PC-9 (cell line): ENCODE results near the gene OXT. TPM values are rescaled to one million over a fixed set of nuclear protein-coding genes. Genes with fewer than 3 reads are reported as not detected.

Experiments
- BruUV-seq: library from RNA; stranded (reverse); fragments of 400-500 nt; replicated peaks from 2 replicates; lab custom pipeline; 2021; lab: Mats Ljungman, UMichigan
- CTCF ChIA-PET: fragments of 300-600 bp; sonication (Branson Sonifier 250); formaldehyde crosslinking; loops from one replicate; lab custom pipeline; 2022; ENCODE audit warnings: antibody characterized with exemption; lab: Charles Lee
- POLR2A ChIA-PET: fragments of 300-600 bp; sonication (Branson Sonifier 250); formaldehyde crosslinking; loops from one replicate; lab custom pipeline; 2022; ENCODE audit warnings: antibody characterized with exemption; ENCODE audit not compliant: unreplicated experiment; lab: Charles Lee
- DNase-seq, 2 experiments: peaks; one replicate each; pipeline versions ENCODE4 v3.0.0 to v3.0.0-alpha.2; 2015 to 2022; ENCODE audit warnings: mixed read lengths in 1 of 2
- H2AFZ ChIP-seq: fragments of 200-600 bp; sonication (generic); 2 replicates; pipeline ENCODE4 v1.8.1; 2017; ENCODE audit warnings: antibody characterized with exemption
- H3F3A ChIP-seq: fragments of 200-600 bp; sonication (generic); 2 replicates; pipeline ENCODE4 v1.8.1; 2017; ENCODE audit warnings: antibody characterized with exemption, mild to moderate bottlenecking, low read depth; ENCODE audit not compliant: insufficient read depth
- H3K27ac ChIP-seq: fragments of 200-600 bp; sonication (generic); 2 replicates; pipeline ENCODE4 v1.6.1; 2016; ENCODE audit warnings: mixed run types
- H3K27me3 ChIP-seq: fragments of 200-600 bp; sonication (generic); 2 replicates; pipeline ENCODE4 v1.6.1; 2016; ENCODE audit warnings: low read depth, mixed run types; ENCODE audit not compliant: insufficient read depth
- H3K36me3 ChIP-seq: fragments of 200-600 bp; sonication (generic); 2 replicates; pipeline ENCODE4 v1.6.1; 2016; ENCODE audit warnings: low read depth, mixed run types
- H3K4me1 ChIP-seq: fragments of 200-600 bp; sonication (generic); replicated peaks from 2 replicates; pipeline ENCODE4 v1.6.1; 2016; ENCODE audit warnings: mixed run types; ENCODE audit not compliant: insufficient read depth
- H3K4me2 ChIP-seq: fragments of 200-600 bp; sonication (generic); 2 replicates; pipeline ENCODE4 v1.6.1; 2017; ENCODE audit warnings: mixed run types
- H3K4me3 ChIP-seq: fragments of 200-600 bp; sonication (generic); 2 replicates; pipeline ENCODE4 v1.6.1; 2016; ENCODE audit warnings: mixed run types
- H3K79me2 ChIP-seq: fragments of 200-600 bp; sonication (generic); 2 replicates; pipeline ENCODE4 v1.6.1; 2017; ENCODE audit warnings: low read depth, mixed run types
- H3K9me2 ChIP-seq: fragments of 200-600 bp; sonication (generic); 2 replicates; pipeline ENCODE4 v1.8.1; 2017; ENCODE audit warnings: mild to moderate bottlenecking; ENCODE audit not compliant: insufficient read depth
- H3K9me3 ChIP-seq: fragments of 200-600 bp; sonication (generic); 2 replicates; pipeline ENCODE4 v1.8.1; 2016; ENCODE audit warnings: low read depth; ENCODE audit not compliant: insufficient read depth
- H4K20me1 ChIP-seq: fragments of 200-600 bp; sonication (generic); 2 replicates; pipeline ENCODE4 v1.8.1; 2017; ENCODE audit not compliant: insufficient read depth
- EZH2 ChIP-seq: fragments of 200-600 bp; sonication (generic); IDR thresholded peaks from 2 replicates; pipeline ENCODE4 v1.8.0; 2017; ENCODE audit warnings: antibody characterized with exemption, low read depth
- intact Hi-C: fragments of 100-400 bp; cut with micrococcal nuclease; formaldehyde crosslinking; loops from one replicate; pipeline ENCODE4 v1.10.0; 2022; ENCODE audit not compliant: unreplicated experiment
- total RNA-seq: library from RNA; stranded (reverse); gene quantifications from 2 replicates; pipeline ENCODE4 v1.2.3, GENCODE V29; 2021
- TF ChIP-seq, protein P1 (sequence below): fragments of 200-600 bp; sonication (generic); conservative IDR thresholded peaks from 2 replicates; pipeline ENCODE4 v1.6.1; 2017; ENCODE audit warnings: mixed run types, antibody characterized with exemption, mild to moderate bottlenecking, moderate library complexity

Gene OXT
- total RNA-seq, 1 experiment from 2014 or later, result not detected

DNA sequence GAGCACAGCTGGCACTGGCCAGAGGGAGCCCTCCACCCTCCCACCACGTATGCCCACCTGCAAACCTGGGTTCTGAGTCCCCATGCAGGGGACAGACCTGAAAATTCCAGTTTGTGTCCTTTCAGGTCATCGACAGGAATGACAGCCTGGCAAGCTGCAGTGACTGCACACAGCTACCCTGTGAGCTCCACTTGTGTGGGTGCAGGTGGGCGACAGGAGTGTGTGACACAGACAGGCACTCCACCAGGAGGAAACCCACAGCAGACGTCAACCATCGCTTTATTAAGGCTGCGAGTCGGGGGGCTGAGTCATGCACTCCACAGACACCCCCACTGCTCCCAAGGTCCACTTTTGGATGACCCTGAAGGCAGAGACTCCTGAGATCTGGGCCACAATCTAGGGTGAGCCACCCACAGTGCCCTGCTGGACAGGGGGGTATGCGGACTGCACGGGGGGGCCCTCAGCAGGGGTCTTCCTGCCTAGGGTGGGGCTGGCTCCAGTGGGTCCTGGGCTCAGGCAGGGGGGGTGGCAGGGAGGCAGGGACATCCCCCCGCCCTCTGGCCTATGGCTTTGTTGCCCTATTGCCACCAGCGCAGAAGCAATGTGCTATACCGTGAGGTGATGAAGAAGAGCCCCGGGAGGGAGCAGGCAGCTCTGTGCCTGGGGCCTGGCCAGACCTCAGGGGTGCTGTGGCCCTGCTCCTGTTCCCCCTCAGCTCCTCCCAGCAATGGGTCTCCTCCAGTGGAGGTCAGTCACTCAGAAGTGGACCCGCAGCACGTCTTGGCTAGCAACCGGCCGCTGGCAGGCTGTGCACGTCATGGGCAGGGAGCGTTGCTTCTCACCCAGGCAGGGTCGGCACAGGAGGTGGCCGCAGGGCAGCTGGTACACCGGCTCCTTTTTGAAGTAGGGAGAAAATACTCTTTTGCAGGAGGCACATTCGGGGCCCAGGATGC is 38.2 kb downstream of the OXT start:
- ChIA-PET CTCF (interaction anchor here (0.7 to 1.1 kb wide), 2 partner anchors 56 to 68 kb away, joined by 8 to 13 read pairs; no protein-coding TSS in a partner anchor), POLR2A (no interaction called here)
- no peak overlapping the region for H2AFZ ChIP-seq

DNA sequence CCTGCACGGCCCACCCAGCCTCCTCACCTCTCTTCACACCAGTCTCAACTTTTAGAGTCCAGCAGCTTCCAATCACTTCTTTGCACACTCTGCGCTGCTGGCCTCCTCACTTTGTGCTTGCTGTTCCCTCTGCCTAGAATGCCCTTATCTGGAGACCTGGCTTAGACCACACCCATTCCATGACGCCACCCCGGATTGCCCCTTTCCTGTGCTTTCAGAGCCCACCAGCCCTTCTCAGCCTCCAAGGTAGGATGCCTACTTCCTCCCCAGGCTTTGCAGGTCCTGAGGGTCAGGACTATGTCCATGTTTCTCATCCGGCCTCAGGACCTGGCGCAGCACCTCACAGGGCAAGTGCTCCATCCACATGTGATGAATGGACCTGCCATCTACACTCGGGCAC is 40.1 kb downstream of the OXT start:
- H3K9me2 ChIP-seq, result no peaks in the 10 kb centered on the region
- no peak overlapping the region for H3K4me3 ChIP-seq
- no peak for DNase-seq
- H3K4me1 ChIP-seq, result no peaks in the 10 kb centered on the region
- ChIA-PET POLR2A (no interaction called here), CTCF (no interaction called here)
- no peaks in the 10 kb centered on the region for H3K79me2 ChIP-seq
- H3K27ac ChIP-seq, result no peak overlapping the region
- no TSS peak for BruUV-seq
- H3K9me3 ChIP-seq, result no peaks in the 10 kb centered on the region
- no peak overlapping the region for H3K4me2 ChIP-seq
- no peak overlapping the region for H2AFZ ChIP-seq
- H4K20me1 ChIP-seq, result peaks cover 7% of the 10 kb centered on the region; the same call in 1 of the 2 replicates
- no peaks in the 10 kb centered on the region for H3K36me3 ChIP-seq
- intact Hi-C loops, result no loop called here
- no peak for TF ChIP-seq EZH2
- TF ChIP-seq, protein P1, sequence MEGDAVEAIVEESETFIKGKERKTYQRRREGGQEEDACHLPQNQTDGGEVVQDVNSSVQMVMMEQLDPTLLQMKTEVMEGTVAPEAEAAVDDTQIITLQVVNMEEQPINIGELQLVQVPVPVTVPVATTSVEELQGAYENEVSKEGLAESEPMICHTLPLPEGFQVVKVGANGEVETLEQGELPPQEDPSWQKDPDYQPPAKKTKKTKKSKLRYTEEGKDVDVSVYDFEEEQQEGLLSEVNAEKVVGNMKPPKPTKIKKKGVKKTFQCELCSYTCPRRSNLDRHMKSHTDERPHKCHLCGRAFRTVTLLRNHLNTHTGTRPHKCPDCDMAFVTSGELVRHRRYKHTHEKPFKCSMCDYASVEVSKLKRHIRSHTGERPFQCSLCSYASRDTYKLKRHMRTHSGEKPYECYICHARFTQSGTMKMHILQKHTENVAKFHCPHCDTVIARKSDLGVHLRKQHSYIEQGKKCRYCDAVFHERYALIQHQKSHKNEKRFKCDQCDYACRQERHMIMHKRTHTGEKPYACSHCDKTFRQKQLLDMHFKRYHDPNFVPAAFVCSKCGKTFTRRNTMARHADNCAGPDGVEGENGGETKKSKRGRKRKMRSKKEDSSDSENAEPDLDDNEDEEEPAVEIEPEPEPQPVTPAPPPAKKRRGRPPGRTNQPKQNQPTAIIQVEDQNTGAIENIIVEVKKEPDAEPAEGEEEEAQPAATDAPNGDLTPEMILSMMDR, result no peak
- H3F3A ChIP-seq, result no peaks in the 10 kb centered on the region
- no peaks in the 10 kb centered on the region for H3K27me3 ChIP-seq

More for the DNA sequence above, 38.2 kb downstream of the OXT start:
- intact Hi-C loops, result no loop called here
- Histone ChIP-seq H3F3A (no peaks in the 10 kb centered on the region), H3K36me3 (no peaks in the 10 kb centered on the region), H3K4me2 (no peak overlapping the region), H3K27ac (no peak overlapping the region), H3K4me3 (no peak overlapping the region), H3K9me3 (no peaks in the 10 kb centered on the region), H3K79me2 (no peaks in the 10 kb centered on the region), H3K27me3 (no peaks in the 10 kb centered on the region), H4K20me1 (no peaks in the 10 kb centered on the region), H3K9me2 (no peaks in the 10 kb centered on the region), H3K4me1 (no peaks in the 10 kb centered on the region)
- no peak for DNase-seq
- BruUV-seq, result no TSS peak
- TF ChIP-seq, protein P1, result no peak
- no peak for TF ChIP-seq EZH2

DNA sequence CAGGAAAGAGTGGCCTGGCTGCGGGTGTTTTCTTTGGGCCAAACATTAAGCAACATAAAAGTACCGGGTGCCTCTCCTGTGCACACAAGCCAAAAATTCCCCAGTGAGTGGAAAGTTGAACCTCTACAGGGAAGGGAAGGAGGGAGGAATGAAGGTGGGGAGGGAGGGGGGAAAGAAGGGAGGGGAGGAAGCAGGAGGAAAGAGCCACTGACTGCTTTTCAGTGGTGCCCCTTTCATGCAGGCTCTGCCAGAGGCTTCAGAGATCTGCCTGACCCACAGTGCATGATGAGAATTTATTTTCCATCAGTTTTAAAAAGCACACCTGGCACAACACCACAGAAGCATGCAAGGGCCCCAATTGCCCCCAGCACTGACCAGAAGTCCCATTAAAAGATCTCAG is 40.6 kb downstream of the OXT start:
- Histone ChIP-seq H3K4me1 (no peaks in the 10 kb centered on the region), H4K20me1 (peaks cover 8% of the 10 kb centered on the region; the same call in 1 of the 2 replicates), H2AFZ (no peak overlapping the region), H3K4me2 (no peak overlapping the region), H3K9me3 (no peaks in the 10 kb centered on the region), H3K27me3 (no peaks in the 10 kb centered on the region), H3K9me2 (no peaks in the 10 kb centered on the region), H3K4me3 (no peak overlapping the region), H3F3A (no peaks in the 10 kb centered on the region), H3K27ac (no peak overlapping the region), H3K79me2 (no peaks in the 10 kb centered on the region), H3K36me3 (no peaks in the 10 kb centered on the region)
- ChIA-PET POLR2A (no interaction called here), CTCF (no interaction called here)
- intact Hi-C loops, result no loop called here
- TF ChIP-seq, protein P1, result no peak
- no peak for TF ChIP-seq EZH2
- no peak for DNase-seq
- BruUV-seq, result no TSS peak
